Karpas-422 (cell line): Measurements from ENCODE around the gene RPL13. TPM values are rescaled to one million over a fixed set of nuclear protein-coding genes. Genes with fewer than 3 reads are reported as not detected.

Experiments
- DNase-seq: peaks from one replicate; pipeline ENCODE4 v3.0.0-alpha.2; 2015
- H2AFZ ChIP-seq: fragments of 200-600 bp; sonication (generic); 2 replicates; pipeline ENCODE4 v1.6.1; 2014; ENCODE audit warnings: antibody characterized with exemption, low read length, mixed read lengths
- H3K27ac ChIP-seq: fragments of 200-600 bp; sonication (generic); 2 replicates; pipeline ENCODE4 v1.5.1; 2014; ENCODE audit warnings: mild to moderate bottlenecking, low read length, moderate library complexity
- H3K27me3 ChIP-seq: fragments of 200-600 bp; sonication (generic); 2 replicates; pipeline ENCODE4 v1.6.1; 2014; ENCODE audit warnings: low read length, mixed read lengths
- H3K36me3 ChIP-seq: fragments of 200-600 bp; sonication (generic); 2 replicates; pipeline ENCODE4 v1.6.1; 2014; ENCODE audit warnings: low read length, mixed read lengths; ENCODE audit not compliant: insufficient read depth
- H3K4me1 ChIP-seq: fragments of 200-600 bp; sonication (generic); 2 replicates; pipeline ENCODE4 v1.6.1; 2014; ENCODE audit warnings: mild to moderate bottlenecking, low read length, mixed read lengths
- H3K4me2 ChIP-seq: fragments of 200-600 bp; sonication (generic); 2 replicates; pipeline ENCODE4 v1.6.1; 2014; ENCODE audit warnings: low read length, low read depth, mild to moderate bottlenecking; ENCODE audit not compliant: poor library complexity, severe bottlenecking
- H3K4me3 ChIP-seq: fragments of 200-600 bp; sonication (generic); 2 replicates; pipeline ENCODE4 v1.5.1; 2014; ENCODE audit warnings: mild to moderate bottlenecking, antibody characterized with exemption, low read length, mixed read lengths
- H3K79me2 ChIP-seq: fragments of 200-600 bp; sonication (generic); 2 replicates; pipeline ENCODE4 v1.6.1; 2014; ENCODE audit warnings: mild to moderate bottlenecking, low read length, mixed read lengths
- H3K9ac ChIP-seq: fragments of 200-600 bp; sonication (generic); 2 replicates; pipeline ENCODE4 v1.6.0; 2014; ENCODE audit warnings: low read length
- H3K9me2 ChIP-seq: fragments of 200-600 bp; sonication (generic), shearing (Covaris generic); replicated peaks from 2 replicates; pipeline ENCODE4 v1.6.0; 2014; ENCODE audit warnings: mild to moderate bottlenecking, low read length, moderate library complexity; ENCODE audit not compliant: insufficient read depth
- H3K9me3 ChIP-seq: fragments of 300-700, 200-600 bp; sonication (generic); 2 replicates; pipeline ENCODE4 v1.6.1; 2014; ENCODE audit warnings: low read length, mixed read lengths
- H4K20me1 ChIP-seq: fragments of 200-600 bp; sonication (generic); 2 replicates; pipeline ENCODE4 v1.6.1; 2014; ENCODE audit warnings: mild to moderate bottlenecking, antibody characterized with exemption, low read length, low read depth; ENCODE audit not compliant: insufficient read depth
- total RNA-seq: library from RNA; depleted of rRNA; stranded (reverse); fragments of >200 nt; shearing (Covaris generic); gene quantifications from 2 replicates; pipeline ENCODE4 v1.2.3, GENCODE V29; 2014; ENCODE audit warnings: low replicate concordance

Gene RPL13
- total RNA-seq, 1 experiment from 2014 or later, result 6,565 TPM

- Histone ChIP-seq H3K4me3 (no peak overlapping the region), H3K36me3 (peaks cover 17% of the 10 kb centered on the region), H3K79me2 (no peaks in the 10 kb centered on the region), H2AFZ (no peak overlapping the region), H3K4me1 (no peaks in the 10 kb centered on the region), H3K9ac (no peak overlapping the region), H3K4me2 (no peak overlapping the region), H3K27me3 (no peaks in the 10 kb centered on the region), H3K9me3 (no peaks in the 10 kb centered on the region), H3K9me2 (no peaks in the 10 kb centered on the region), H4K20me1 (no peaks in the 10 kb centered on the region; the same call in 1 of the 2 replicates), H3K27ac (no peak overlapping the region)
- no peak for DNase-seq
These were observed 35.2 kb upstream of the RPL13 start for GRCh38 chr16:89525146-89525913.

DNA sequence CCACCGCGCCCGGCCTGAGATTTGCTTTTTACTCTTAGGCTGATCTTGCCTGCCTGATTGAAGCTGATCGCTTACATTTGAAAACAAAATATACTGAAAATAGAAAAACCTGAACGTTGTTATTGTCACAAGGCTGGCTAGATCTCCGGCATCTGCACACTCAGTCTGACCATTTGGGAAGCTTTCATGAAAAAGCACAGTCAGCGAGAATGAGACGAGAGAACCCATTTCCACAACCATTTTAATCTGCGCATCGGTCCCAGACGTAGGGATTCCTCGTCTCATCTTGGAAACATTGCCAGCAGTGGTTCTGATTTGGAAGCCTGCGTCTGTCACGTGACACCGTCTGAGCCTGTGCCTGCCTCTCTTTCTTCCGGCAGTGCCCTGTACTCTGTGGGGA lies 31.4 kb upstream of the RPL13 start:
- Histone ChIP-seq H3K4me1 (no peaks in the 10 kb centered on the region), H3K4me3 (no peak overlapping the region), H3K9me3 (no peaks in the 10 kb centered on the region), H4K20me1 (no peaks in the 10 kb centered on the region; the same call in 1 of the 2 replicates), H3K27ac (no peak overlapping the region), H3K9me2 (no peaks in the 10 kb centered on the region), H3K4me2 (no peak overlapping the region), H3K9ac (no peak overlapping the region), H3K36me3 (peaks cover 18% of the 10 kb centered on the region), H3K27me3 (no peaks in the 10 kb centered on the region), H3K79me2 (no peaks in the 10 kb centered on the region), H2AFZ (no peak overlapping the region)
- no peak for DNase-seq

- Histone ChIP-seq H3K9ac (no peak overlapping the region), H3K36me3 (peaks cover 21% of the 10 kb centered on the region; the same call in 1 of the 2 replicates), H2AFZ (no peak overlapping the region), H3K4me1 (no peaks in the 10 kb centered on the region), H3K27ac (no peak overlapping the region), H3K4me2 (no peak overlapping the region), H3K4me3 (no peak overlapping the region), H3K27me3 (no peaks in the 10 kb centered on the region), H4K20me1 (no peaks in the 10 kb centered on the region; the same call in 1 of the 2 replicates), H3K9me2 (no peaks in the 10 kb centered on the region), H3K9me3 (no peaks in the 10 kb centered on the region), H3K79me2 (no peaks in the 10 kb centered on the region)
- no peak for DNase-seq
These were observed 29.8 kb upstream of the RPL13 start for GRCh38 chr16:89530401-89531381.

GRCh38 chr16:89531821-89532526 lies 28.5 kb upstream of the RPL13 start:
- Histone ChIP-seq H3K9ac (no peak overlapping the region), H3K4me2 (no peak overlapping the region), H3K9me3 (no peaks in the 10 kb centered on the region), H4K20me1 (no peaks in the 10 kb centered on the region), H3K27ac (no peak overlapping the region), H3K79me2 (no peaks in the 10 kb centered on the region), H3K36me3 (peaks cover 18% of the 10 kb centered on the region; the same call in 1 of the 2 replicates), H3K27me3 (no peaks in the 10 kb centered on the region), H3K4me3 (no peak overlapping the region), H3K9me2 (no peaks in the 10 kb centered on the region), H2AFZ (no peak overlapping the region), H3K4me1 (no peaks in the 10 kb centered on the region)
- DNase-seq, result no peak

DNA sequence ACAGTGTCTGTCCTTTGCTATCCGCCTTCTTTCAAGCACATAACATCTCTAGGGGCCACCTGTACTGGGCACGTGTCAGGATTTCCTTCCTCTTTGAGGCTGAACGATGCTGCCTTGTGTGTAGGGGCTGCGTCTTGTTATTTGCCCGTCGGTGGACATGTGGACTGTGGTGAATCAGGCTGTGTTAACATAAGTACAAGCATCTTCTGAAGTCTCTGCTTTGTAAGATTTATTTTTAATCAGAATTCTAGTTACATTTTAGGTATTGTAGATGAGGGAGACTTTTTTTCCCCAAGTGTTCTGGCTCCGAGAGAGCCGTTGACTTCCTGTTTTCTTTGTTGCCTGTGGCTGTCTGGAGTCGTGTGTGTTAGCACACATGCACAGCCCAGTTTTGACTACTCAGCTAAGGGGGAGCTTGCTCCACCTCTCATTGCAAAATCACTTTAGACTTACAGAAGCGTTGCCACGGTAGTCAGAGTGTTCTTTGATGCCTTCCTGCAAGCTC lies 26.2 kb upstream of the RPL13 start:
- Histone ChIP-seq H3K4me1 (no peaks in the 10 kb centered on the region), H3K9me3 (no peaks in the 10 kb centered on the region), H3K4me3 (no peak overlapping the region), H3K27ac (no peak overlapping the region), H3K36me3 (peaks cover 14% of the 10 kb centered on the region; the same call in 1 of the 2 replicates), H4K20me1 (no peaks in the 10 kb centered on the region), H2AFZ (no peak overlapping the region), H3K4me2 (no peak overlapping the region), H3K9me2 (no peaks in the 10 kb centered on the region), H3K9ac (no peak overlapping the region), H3K79me2 (no peaks in the 10 kb centered on the region), H3K27me3 (no peaks in the 10 kb centered on the region)
- no peak for DNase-seq

DNA sequence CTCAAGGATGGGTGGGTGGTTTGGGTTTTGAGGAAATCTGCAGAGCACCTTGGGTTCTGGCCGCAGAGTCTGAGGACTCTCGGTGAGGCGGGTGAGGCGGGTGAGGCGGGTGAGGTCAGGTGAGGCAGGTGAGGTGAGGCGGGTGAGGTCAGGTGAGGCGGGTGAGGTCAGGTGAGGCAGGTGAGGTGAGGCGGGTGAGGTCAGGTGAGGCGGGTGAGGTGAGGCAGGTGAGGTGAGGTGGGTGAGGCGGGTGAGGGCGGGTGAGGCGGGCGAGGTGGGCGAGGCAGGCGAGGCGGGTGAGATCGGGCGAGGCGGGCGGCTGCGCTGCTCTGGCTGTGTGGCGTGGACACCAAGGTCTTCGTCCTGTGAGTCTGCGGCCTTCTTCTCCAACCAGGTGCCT lies 24.1 kb upstream of the RPL13 start:
- Histone ChIP-seq H3K27me3 (no peaks in the 10 kb centered on the region), H3K4me1 (no peaks in the 10 kb centered on the region), H4K20me1 (no peaks in the 10 kb centered on the region), H3K36me3 (peaks cover 11% of the 10 kb centered on the region; the same call in 1 of the 2 replicates), H3K9me3 (no peaks in the 10 kb centered on the region), H3K4me3 (no peak overlapping the region), H3K9me2 (no peaks in the 10 kb centered on the region), H3K9ac (no peak overlapping the region), H3K79me2 (no peaks in the 10 kb centered on the region), H3K27ac (no peak overlapping the region), H3K4me2 (no peak overlapping the region), H2AFZ (no peak overlapping the region)
- no peak for DNase-seq

DNA sequence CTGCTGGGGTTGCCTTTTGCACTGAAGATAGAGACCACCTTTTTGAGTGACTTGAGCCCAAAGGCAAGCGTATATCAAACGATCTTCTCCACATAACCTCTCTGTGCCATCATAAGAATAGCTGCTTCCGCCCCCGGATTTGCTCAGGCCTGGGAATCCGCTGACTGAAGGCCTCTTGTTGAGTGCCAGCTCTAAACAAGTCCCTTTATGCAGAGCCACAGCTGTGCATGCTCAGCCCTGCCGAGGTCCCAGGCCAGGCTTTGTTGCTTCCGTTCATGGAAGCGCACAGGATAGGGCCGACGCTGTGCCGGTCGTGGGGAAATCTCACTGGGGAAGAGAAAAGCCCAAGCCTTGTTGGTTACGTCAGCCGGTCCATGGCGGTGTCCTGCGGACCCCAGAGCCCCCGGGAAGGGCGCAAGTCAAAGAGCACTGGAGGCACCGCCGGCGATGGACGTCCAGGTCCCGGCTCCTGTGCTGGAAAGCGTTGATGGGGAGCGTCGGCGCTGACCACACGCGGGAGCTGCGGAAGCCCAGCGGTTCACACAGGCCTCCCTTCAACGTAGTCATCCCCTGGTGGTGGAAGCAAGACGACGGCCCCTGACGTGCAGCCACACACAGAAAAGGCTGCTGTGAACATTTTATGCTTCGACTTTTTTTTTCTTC lies 23.5 kb upstream of the RPL13 start:
- Histone ChIP-seq H3K4me3 (no peak overlapping the region), H3K27me3 (no peaks in the 10 kb centered on the region), H3K27ac (no peak overlapping the region), H3K79me2 (no peaks in the 10 kb centered on the region), H3K4me1 (no peaks in the 10 kb centered on the region), H2AFZ (no peak overlapping the region), H3K36me3 (peaks cover 11% of the 10 kb centered on the region; the same call in 1 of the 2 replicates), H4K20me1 (no peaks in the 10 kb centered on the region), H3K4me2 (no peak overlapping the region), H3K9me2 (no peaks in the 10 kb centered on the region), H3K9ac (no peak overlapping the region), H3K9me3 (no peaks in the 10 kb centered on the region)
- no peak for DNase-seq
